ENCODE data around the gene CCDC171. TPM values are rescaled to one million over a fixed set of nuclear protein-coding genes. Genes with fewer than 3 reads are reported as not detected.
"Not testable (repeated sequence)": the region's sequence is repeated elsewhere in the genome, so short reads cannot be mapped to it uniquely, and the experiment has no call there.

CCDC171 gene
- total RNA-seq, 3 donors from 2014 or later, result 0.63 to 0.73 (median 0.71) TPM

- H3K27me3 Mint-ChIP-seq (ENCODE audit: low read depth), result no peaks in the 10 kb centered on the region
- no peak overlapping the region for H3K4me3 Mint-ChIP-seq
- no peak for DNase-seq
- H3K4me1 Mint-ChIP-seq (ENCODE audit: low read depth), result peaks cover 4% of the 10 kb centered on the region
- no peaks in the 10 kb centered on the region for H3K36me3 Mint-ChIP-seq (ENCODE audit: insufficient read depth)
- H3K9me3 Mint-ChIP-seq, result no peaks in the 10 kb centered on the region
- no peak for ATAC-seq
Observed at GRCh38 chr9:15529566-15530324, 23.1 kb upstream of the CCDC171 start.

GRCh38 chr9:15531380-15531779, 21.5 kb upstream of the CCDC171 start:
- peaks cover 4% of the 10 kb centered on the region for H3K4me1 Mint-ChIP-seq (ENCODE audit: low read depth)
- DNase-seq, result no peak
- peak in 1 of 2 donors; percentile 48 for ATAC-seq
- H3K36me3 Mint-ChIP-seq (ENCODE audit: insufficient read depth), result no peaks in the 10 kb centered on the region
- H3K27me3 Mint-ChIP-seq (ENCODE audit: low read depth), result no peaks in the 10 kb centered on the region
- H3K4me3 Mint-ChIP-seq, result no peak overlapping the region
- H3K9me3 Mint-ChIP-seq, result no peaks in the 10 kb centered on the region

- no peaks in the 10 kb centered on the region for H3K36me3 Mint-ChIP-seq (ENCODE audit: insufficient read depth)
- H3K27me3 Mint-ChIP-seq (ENCODE audit: low read depth), result peaks cover 8% of the 10 kb centered on the region
- no peak overlapping the region for H3K4me3 Mint-ChIP-seq
- no peaks in the 10 kb centered on the region for H3K4me1 Mint-ChIP-seq (ENCODE audit: low read depth)
- ATAC-seq (no peak), DNase-seq (no peak)
- no peaks in the 10 kb centered on the region for H3K9me3 Mint-ChIP-seq
Observed at GRCh38 chr9:15541872-15542271, 11.0 kb upstream of the CCDC171 start.

- no peak for DNase-seq
- ATAC-seq, result no peak
- Mint-ChIP-seq H3K4me1 (ENCODE audit: low read depth) (no peaks in the 10 kb centered on the region), H3K27me3 (ENCODE audit: low read depth) (peaks cover 8% of the 10 kb centered on the region), H3K4me3 (no peak overlapping the region), H3K36me3 (ENCODE audit: insufficient read depth) (no peaks in the 10 kb centered on the region), H3K9me3 (no peaks in the 10 kb centered on the region)
Observed at GRCh38 chr9:15542624-15543023, 10.2 kb upstream of the CCDC171 start.

- DNase-seq (no peak), ATAC-seq (no peak)
- Mint-ChIP-seq H3K4me1 (ENCODE audit: low read depth) (no peaks in the 10 kb centered on the region), H3K27me3 (ENCODE audit: low read depth) (peaks cover 8% of the 10 kb centered on the region), H3K36me3 (ENCODE audit: insufficient read depth) (no peaks in the 10 kb centered on the region), H3K9me3 (no peaks in the 10 kb centered on the region), H3K4me3 (no peak overlapping the region)
Observed at GRCh38 chr9:15543047-15543813, 9.6 kb upstream of the CCDC171 start.

- DNase-seq, result no peak
- no peaks in the 10 kb centered on the region for H3K36me3 Mint-ChIP-seq (ENCODE audit: insufficient read depth)
- peaks cover 4% of the 10 kb centered on the region for H3K27me3 Mint-ChIP-seq (ENCODE audit: low read depth)
- no peaks in the 10 kb centered on the region for H3K9me3 Mint-ChIP-seq
- H3K4me3 Mint-ChIP-seq, result no peak overlapping the region
- peaks cover 9% of the 10 kb centered on the region for H3K4me1 Mint-ChIP-seq (ENCODE audit: low read depth)
- ATAC-seq, result no peak
Observed at GRCh38 chr9:15549611-15550010, 3.2 kb upstream of the CCDC171 start.

- peak overlapping the region; percentile 89 for H3K4me3 Mint-ChIP-seq
- peak; percentile 3 for ATAC-seq
- no peaks in the 10 kb centered on the region for H3K27me3 Mint-ChIP-seq (ENCODE audit: low read depth)
- no peaks in the 10 kb centered on the region for H3K9me3 Mint-ChIP-seq
- H3K4me1 Mint-ChIP-seq (ENCODE audit: low read depth), result peaks cover 9% of the 10 kb centered on the region
- DNase-seq, result no peak
- H3K36me3 Mint-ChIP-seq (ENCODE audit: insufficient read depth), result no peaks in the 10 kb centered on the region
Observed at GRCh38 chr9:15553528-15553898, 670 bp downstream of the CCDC171 start.

GRCh38 chr9:15570769-15571168, 17.9 kb downstream of the CCDC171 start:
- H3K4me1 Mint-ChIP-seq (ENCODE audit: low read depth), result no peaks in the 10 kb centered on the region
- ATAC-seq, result no peak
- no peak overlapping the region for H3K4me3 Mint-ChIP-seq
- DNase-seq, result no peak
- no peaks in the 10 kb centered on the region for H3K36me3 Mint-ChIP-seq (ENCODE audit: insufficient read depth)
- no peaks in the 10 kb centered on the region for H3K27me3 Mint-ChIP-seq (ENCODE audit: low read depth)
- no peaks in the 10 kb centered on the region for H3K9me3 Mint-ChIP-seq

GRCh38 chr9:15572200-15572770, 19.4 kb downstream of the CCDC171 start:
- H3K36me3 Mint-ChIP-seq (ENCODE audit: insufficient read depth), result no peaks in the 10 kb centered on the region

GRCh38 chr9:15576350-15577050, 23.7 kb downstream of the CCDC171 start:
- H3K4me3 Mint-ChIP-seq, result no peak overlapping the region
- DNase-seq, result no peak
- ATAC-seq, result no peak
- H3K27me3 Mint-ChIP-seq (ENCODE audit: low read depth), result no peaks in the 10 kb centered on the region
- no peaks in the 10 kb centered on the region for H3K36me3 Mint-ChIP-seq (ENCODE audit: insufficient read depth)
- H3K9me3 Mint-ChIP-seq, result no peaks in the 10 kb centered on the region
- H3K4me1 Mint-ChIP-seq (ENCODE audit: low read depth), result no peaks in the 10 kb centered on the region

More at GRCh38 chr9:15572200-15572770, 19.4 kb downstream of the CCDC171 start:
- Mint-ChIP-seq H3K9me3 (no peaks in the 10 kb centered on the region), H3K4me3 (no peak overlapping the region), H3K4me1 (ENCODE audit: low read depth) (no peaks in the 10 kb centered on the region), H3K27me3 (ENCODE audit: low read depth) (no peaks in the 10 kb centered on the region)
- no peak for DNase-seq
- no peak for ATAC-seq

- DNase-seq, result no peak
- Mint-ChIP-seq H3K4me1 (ENCODE audit: low read depth) (no peaks in the 10 kb centered on the region), H3K27me3 (ENCODE audit: low read depth) (no peaks in the 10 kb centered on the region), H3K9me3 (no peaks in the 10 kb centered on the region), H3K36me3 (ENCODE audit: insufficient read depth) (no peaks in the 10 kb centered on the region), H3K4me3 (no peak overlapping the region)
- no peak for ATAC-seq
Observed at GRCh38 chr9:15578714-15579113, 25.9 kb downstream of the CCDC171 start.

- ATAC-seq (no peak), DNase-seq (no peak)
- Mint-ChIP-seq H3K9me3 (no peaks in the 10 kb centered on the region), H3K27me3 (ENCODE audit: low read depth) (no peaks in the 10 kb centered on the region), H3K4me3 (no peak overlapping the region), H3K4me1 (ENCODE audit: low read depth) (peaks cover 8% of the 10 kb centered on the region), H3K36me3 (ENCODE audit: insufficient read depth) (no peaks in the 10 kb centered on the region)
Observed at GRCh38 chr9:15584379-15584778, 31.5 kb downstream of the CCDC171 start.

GRCh38 chr9:15592317-15592716, 39.5 kb downstream of the CCDC171 start:
- ATAC-seq, result no peak

GRCh38 chr9:15592940-15593339, 40.1 kb downstream of the CCDC171 start:
- DNase-seq; H3K36me3 Mint-ChIP-seq (ENCODE audit: insufficient read depth); H3K4me1 Mint-ChIP-seq (ENCODE audit: low read depth); H3K4me3 Mint-ChIP-seq; ATAC-seq; H3K9me3 Mint-ChIP-seq; H3K27me3 Mint-ChIP-seq (ENCODE audit: low read depth): not testable (repeated sequence)

More at GRCh38 chr9:15592317-15592716, 39.5 kb downstream of the CCDC171 start:
- Mint-ChIP-seq H3K36me3 (ENCODE audit: insufficient read depth) (no peaks in the 10 kb centered on the region), H3K4me3 (no peak overlapping the region), H3K4me1 (ENCODE audit: low read depth) (no peaks in the 10 kb centered on the region), H3K9me3 (no peaks in the 10 kb centered on the region), H3K27me3 (ENCODE audit: low read depth) (no peaks in the 10 kb centered on the region)
- no peak for DNase-seq
